HepG2 (cell line): ENCODE data around the gene CCDC57. TPM values are rescaled to one million over a fixed set of nuclear protein-coding genes. Genes with fewer than 3 reads are reported as not detected.

Source experiments
- BCL6 ChIP-seq: IDR thresholded peaks from 2 replicates; pipeline ENCODE4 v1.6.1; 2016; ENCODE audit warnings: missing genetic modification reagents, missing compliant biosample characterization
- CREM ChIP-seq, 2 experiments: sonication (generic) in 1 of 2; formaldehyde crosslinking in 1 of 2; IDR thresholded peaks; 2 replicates each; pipeline versions ENCODE4 v1.4.0 to v1.6.1; 2016 to 2020; ENCODE audit warnings: antibody characterized with exemption in 1 of 2, mild to moderate bottlenecking in 1 of 2, missing genetic modification reagents in 1 of 2
- GFI1 ChIP-seq: sonication (generic); formaldehyde crosslinking; IDR thresholded peaks from 2 replicates; pipeline ENCODE4 v1.5.0; 2020; ENCODE audit warnings: missing genetic modification reagents, mild to moderate bottlenecking, borderline replicate concordance
- HDAC2 ChIP-seq: sonication (generic); formaldehyde crosslinking; IDR thresholded peaks from 2 replicates; pipeline ENCODE4 v1.4.0; 2020; ENCODE audit warnings: missing genetic modification reagents
- JDP2 ChIP-seq: sonication (generic); formaldehyde crosslinking; IDR thresholded peaks from 2 replicates; pipeline ENCODE4 v1.8.1; 2022; ENCODE audit warnings: missing genetic modification reagents, borderline replicate concordance
- MYNN ChIP-seq: sonication (generic); formaldehyde crosslinking; IDR thresholded peaks from 2 replicates; pipeline ENCODE4 v1.4.0; 2020; ENCODE audit warnings: mild to moderate bottlenecking, low read depth, missing genetic modification reagents
- NR2C2 ChIP-seq: sonication (generic); formaldehyde crosslinking; IDR thresholded peaks from 2 replicates; pipeline ENCODE4 v1.4.0; 2020; ENCODE audit warnings: missing genetic modification reagents, mild to moderate bottlenecking, moderate library complexity, borderline replicate concordance
- SALL1 ChIP-seq: sonication (generic); formaldehyde crosslinking; IDR thresholded peaks from 2 replicates; pipeline ENCODE4 v1.8.0; 2022; ENCODE audit warnings: mild to moderate bottlenecking, missing genetic modification reagents
- TBL1XR1 ChIP-seq: fragments of 150-350 bp; IDR thresholded peaks from 2 replicates; pipeline ENCODE4 v1.6.1; 2014; ENCODE audit warnings: borderline replicate concordance, low read length; ENCODE audit not compliant: partially characterized antibody
- ZBTB3 ChIP-seq: sonication (generic); formaldehyde crosslinking; IDR thresholded peaks from 2 replicates; pipeline ENCODE4 v1.4.0; 2020; ENCODE audit warnings: low read depth, mild to moderate bottlenecking, moderate library complexity, missing genetic modification reagents, borderline replicate concordance
- ZKSCAN8 ChIP-seq: IDR thresholded peaks from 2 replicates; pipeline ENCODE4 v1.6.1; 2016; ENCODE audit warnings: borderline replicate concordance, missing genetic modification reagents, missing compliant biosample characterization
- ZNF317 ChIP-seq: sonication (generic); formaldehyde crosslinking; IDR thresholded peaks from 2 replicates; pipeline ENCODE4 v1.5.0; 2020; ENCODE audit warnings: mild to moderate bottlenecking, missing genetic modification reagents
- ZNF598 ChIP-seq: sonication (generic); formaldehyde crosslinking; IDR thresholded peaks from 2 replicates; pipeline ENCODE4 v1.5.1; 2020; ENCODE audit warnings: mild to moderate bottlenecking, missing genetic modification reagents, borderline replicate concordance
- ZNF616 ChIP-seq: sonication (generic); formaldehyde crosslinking; IDR thresholded peaks from 2 replicates; pipeline ENCODE4 v1.5.0; 2020; ENCODE audit warnings: low read depth, mild to moderate bottlenecking, missing genetic modification reagents
- ZNF672 ChIP-seq: sonication (generic); formaldehyde crosslinking; IDR thresholded peaks from 2 replicates; pipeline ENCODE4 v1.8.1; 2022; ENCODE audit warnings: missing genetic modification reagents
- polyA plus RNA-seq, 8 experiments: library from polyadenylated mRNA; depleted of rRNA in 3 of 8; stranded (reverse) in 7 of 8; unstranded in 1 of 8; fragments of >200 nt; fragmentation: Illumina TruSeq in 4 of 8; extraction: Trizol in 4 of 8; gene quantifications; 2 replicates each; pipeline versions ENCODE4 v1.2.1 to v1.2.3, GENCODE V29; 2011 to 2016; ENCODE audit warnings: low read depth in 4 of 8, missing spikeins in 1 of 8, mixed read lengths in 1 of 8; ENCODE audit not compliant: insufficient read depth in 1 of 8
- total RNA-seq, 5 experiments: library from RNA; depleted of rRNA; stranded (reverse); fragments of >200 nt; fragmentation: Illumina TruSeq; extraction: Trizol; gene quantifications; 2 replicates each; pipeline ENCODE4 v1.2.3, GENCODE V29; 2016; ENCODE audit warnings: low read depth in 1 of 5
- TF ChIP-seq, protein P1 (sequence below): sonication (generic); formaldehyde crosslinking; IDR thresholded peaks from 2 replicates; pipeline ENCODE4 v1.5.1; 2020; ENCODE audit warnings: mild to moderate bottlenecking, missing genetic modification reagents
- TF ChIP-seq, protein P2 (sequence below): sonication (generic); formaldehyde crosslinking; IDR thresholded peaks from 2 replicates; pipeline ENCODE4 v1.5.1; 2020; ENCODE audit warnings: mild to moderate bottlenecking, moderate library complexity, missing genetic modification reagents
- TF ChIP-seq, protein P3 (sequence below): sonication (generic); formaldehyde crosslinking; IDR thresholded peaks from 2 replicates; pipeline ENCODE4 v1.4.0; 2020; ENCODE audit warnings: missing genetic modification reagents
- TF ChIP-seq, protein P4 (sequence below): sonication (generic); formaldehyde crosslinking; conservative IDR thresholded peaks from 2 replicates; pipeline ENCODE4 v1.8.0; 2022; ENCODE audit warnings: missing genetic modification reagents
- TF ChIP-seq, protein P5 (sequence below): sonication (generic); formaldehyde crosslinking; IDR thresholded peaks from 2 replicates; pipeline ENCODE4 v1.8.1; 2023; ENCODE audit warnings: mild to moderate bottlenecking, inconsistent platforms, moderate library complexity, missing genetic modification reagents, borderline replicate concordance

Gene CCDC57
- total and polyA plus RNA-seq, 2 of the 13 experiments (the other 11 are each of a cell fraction or from before 2014, with no cell fraction given): 59.3 to 59.9 TPM

DNA sequence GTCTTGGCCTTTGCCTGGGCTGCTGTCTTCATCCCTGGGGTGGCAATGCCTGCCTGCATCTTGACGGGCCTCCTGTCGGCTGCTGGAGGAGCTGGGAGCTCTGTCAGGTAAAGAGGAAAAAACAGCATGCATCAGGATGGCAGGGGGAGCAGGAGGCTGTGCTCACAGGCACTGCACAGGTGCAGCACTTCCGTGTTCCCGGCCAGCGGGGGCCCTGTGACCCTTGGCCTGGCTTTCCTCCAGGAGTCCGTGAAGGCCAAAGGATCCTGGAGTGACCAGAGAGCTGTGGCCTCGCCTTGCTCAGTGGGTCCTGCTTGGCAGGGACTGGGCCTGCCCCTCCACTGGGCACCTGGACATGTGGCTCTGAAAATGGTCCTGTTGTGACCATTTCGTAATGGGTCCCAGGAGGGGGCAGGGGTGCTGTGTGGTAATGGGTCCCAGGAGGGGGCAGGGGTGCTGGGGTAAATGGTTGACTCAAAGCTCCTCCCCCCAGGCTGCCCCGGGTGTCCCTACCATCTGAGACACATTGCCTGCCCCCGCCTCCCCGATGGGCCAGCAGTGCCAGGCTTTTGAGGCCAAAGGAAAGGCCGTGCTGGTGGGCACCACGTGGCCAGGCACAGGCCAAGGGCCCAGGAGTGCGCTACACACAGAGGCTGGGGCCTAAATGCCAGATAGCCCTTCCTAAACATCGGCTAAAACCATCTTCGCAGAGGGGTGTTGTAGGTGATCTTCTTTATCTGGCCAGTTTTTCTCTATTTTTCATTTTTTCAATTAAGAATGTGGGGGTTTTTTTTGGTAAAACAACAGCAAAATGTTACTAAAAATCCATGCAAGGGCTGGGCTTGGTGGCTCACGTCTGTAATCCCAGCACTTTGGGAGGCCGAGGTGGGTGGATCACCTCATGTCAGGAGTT is 110.6 kb downstream of the CCDC57 start (continued):
- TF ChIP-seq ZNF598 (CRISPR knock-in tag) (no peak), HDAC2 (peak; percentile 81), SALL1 (CRISPR knock-in tag) (peak; percentile 86), JDP2 (no peak), ZNF672 (no peak), ZBTB3 (CRISPR knock-in tag) (no peak), BCL6 (peak; percentile 73), GFI1 (peak; percentile 44), CREM (IDR thresholded peaks at IDR 0.05) (peak; percentile 46; the same call in 1 of the 2 replicates), CREM (CRISPR knock-in tag; IDR thresholded peaks at IDR 0.05) (no peak), ZKSCAN8 (CRISPR knock-in tag) (peak; percentile 77), TBL1XR1 (no peak), MYNN (CRISPR knock-in tag) (0 out of 2 replicates have a peak, but pooled peaks have one; percentile 66), ZNF616 (CRISPR knock-in tag) (peak; percentile 80), ZNF317 (CRISPR knock-in tag) (no peak), NR2C2 (CRISPR knock-in tag) (peak; percentile 80)
- TF ChIP-seq, protein P1, sequence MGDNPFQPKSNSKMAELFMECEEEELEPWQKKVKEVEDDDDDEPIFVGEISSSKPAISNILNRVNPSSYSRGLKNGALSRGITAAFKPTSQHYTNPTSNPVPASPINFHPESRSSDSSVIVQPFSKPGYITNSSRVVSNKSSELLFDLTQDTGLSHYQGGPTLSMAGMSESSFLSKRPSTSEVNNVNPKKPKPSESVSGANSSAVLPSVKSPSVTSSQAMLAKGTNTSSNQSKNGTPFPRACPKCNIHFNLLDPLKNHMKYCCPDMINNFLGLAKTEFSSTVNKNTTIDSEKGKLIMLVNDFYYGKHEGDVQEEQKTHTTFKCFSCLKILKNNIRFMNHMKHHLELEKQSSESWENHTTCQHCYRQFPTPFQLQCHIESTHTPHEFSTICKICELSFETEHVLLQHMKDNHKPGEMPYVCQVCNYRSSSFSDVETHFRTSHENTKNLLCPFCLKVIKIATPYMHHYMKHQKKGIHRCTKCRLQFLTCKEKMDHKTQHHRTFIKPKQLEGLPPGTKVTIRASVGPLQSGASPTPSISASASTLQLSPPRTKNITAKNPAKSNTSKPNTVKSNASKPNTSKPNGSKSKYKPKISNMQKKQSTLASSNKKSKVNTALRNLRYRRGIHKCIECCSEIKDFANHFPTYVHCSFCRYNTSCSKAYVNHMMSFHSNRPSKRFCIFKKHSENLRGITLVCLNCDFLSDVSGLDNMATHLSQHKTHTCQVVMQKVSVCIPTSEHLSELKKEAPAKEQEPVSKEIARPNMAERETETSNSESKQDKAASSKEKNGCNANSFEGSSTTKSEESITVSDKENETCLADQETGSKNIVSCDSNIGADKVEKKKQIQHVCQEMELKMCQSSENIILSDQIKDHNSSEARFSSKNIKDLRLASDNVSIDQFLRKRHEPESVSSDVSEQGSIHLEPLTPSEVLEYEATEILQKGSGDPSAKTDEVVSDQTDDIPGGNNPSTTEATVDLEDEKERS (CRISPR knock-in tag): no peak; the same call in 1 of the 2 replicates
- TF ChIP-seq, protein P2, sequence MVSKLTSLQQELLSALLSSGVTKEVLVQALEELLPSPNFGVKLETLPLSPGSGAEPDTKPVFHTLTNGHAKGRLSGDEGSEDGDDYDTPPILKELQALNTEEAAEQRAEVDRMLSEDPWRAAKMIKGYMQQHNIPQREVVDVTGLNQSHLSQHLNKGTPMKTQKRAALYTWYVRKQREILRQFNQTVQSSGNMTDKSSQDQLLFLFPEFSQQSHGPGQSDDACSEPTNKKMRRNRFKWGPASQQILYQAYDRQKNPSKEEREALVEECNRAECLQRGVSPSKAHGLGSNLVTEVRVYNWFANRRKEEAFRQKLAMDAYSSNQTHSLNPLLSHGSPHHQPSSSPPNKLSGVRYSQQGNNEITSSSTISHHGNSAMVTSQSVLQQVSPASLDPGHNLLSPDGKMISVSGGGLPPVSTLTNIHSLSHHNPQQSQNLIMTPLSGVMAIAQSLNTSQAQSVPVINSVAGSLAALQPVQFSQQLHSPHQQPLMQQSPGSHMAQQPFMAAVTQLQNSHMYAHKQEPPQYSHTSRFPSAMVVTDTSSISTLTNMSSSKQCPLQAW (CRISPR knock-in tag): peak; percentile 64; the same call in 1 of the 2 replicates
- TF ChIP-seq, protein P3, sequence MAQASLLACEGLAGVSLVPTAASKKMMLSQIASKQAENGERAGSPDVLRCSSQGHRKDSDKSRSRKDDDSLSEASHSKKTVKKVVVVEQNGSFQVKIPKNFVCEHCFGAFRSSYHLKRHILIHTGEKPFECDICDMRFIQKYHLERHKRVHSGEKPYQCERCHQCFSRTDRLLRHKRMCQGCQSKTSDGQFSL (CRISPR knock-in tag): peak; percentile 58; the same call in 1 of the 2 replicates
- TF ChIP-seq, protein P4, sequence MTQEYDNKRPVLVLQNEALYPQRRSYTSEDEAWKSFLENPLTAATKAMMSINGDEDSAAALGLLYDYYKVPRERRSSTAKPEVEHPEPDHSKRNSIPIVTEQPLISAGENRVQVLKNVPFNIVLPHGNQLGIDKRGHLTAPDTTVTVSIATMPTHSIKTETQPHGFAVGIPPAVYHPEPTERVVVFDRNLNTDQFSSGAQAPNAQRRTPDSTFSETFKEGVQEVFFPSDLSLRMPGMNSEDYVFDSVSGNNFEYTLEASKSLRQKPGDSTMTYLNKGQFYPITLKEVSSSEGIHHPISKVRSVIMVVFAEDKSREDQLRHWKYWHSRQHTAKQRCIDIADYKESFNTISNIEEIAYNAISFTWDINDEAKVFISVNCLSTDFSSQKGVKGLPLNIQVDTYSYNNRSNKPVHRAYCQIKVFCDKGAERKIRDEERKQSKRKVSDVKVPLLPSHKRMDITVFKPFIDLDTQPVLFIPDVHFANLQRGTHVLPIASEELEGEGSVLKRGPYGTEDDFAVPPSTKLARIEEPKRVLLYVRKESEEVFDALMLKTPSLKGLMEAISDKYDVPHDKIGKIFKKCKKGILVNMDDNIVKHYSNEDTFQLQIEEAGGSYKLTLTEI: no peak
- TF ChIP-seq, protein P5, sequence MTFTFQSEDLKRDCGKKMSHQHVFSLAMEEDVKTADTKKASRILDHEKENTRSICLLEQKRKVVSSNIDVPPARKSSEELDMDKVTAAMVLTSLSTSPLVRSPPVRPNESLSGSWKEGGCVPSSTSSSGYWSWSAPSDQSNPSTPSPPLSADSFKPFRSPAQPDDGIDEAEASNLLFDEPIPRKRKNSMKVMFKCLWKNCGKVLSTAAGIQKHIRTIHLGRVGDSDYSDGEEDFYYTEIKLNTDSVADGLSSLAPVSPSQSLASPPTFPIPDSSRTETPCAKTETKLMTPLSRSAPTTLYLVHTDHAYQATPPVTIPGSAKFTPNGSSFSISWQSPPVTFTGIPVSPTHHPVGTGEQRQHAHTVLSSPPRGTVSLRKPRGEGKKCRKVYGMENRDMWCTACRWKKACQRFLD: no peak
